H1 (cell line): Measurements from ENCODE around the gene STAC. TPM values are rescaled to one million over a fixed set of nuclear protein-coding genes. Genes with fewer than 3 reads are reported as not detected.

ENCODE experiments used
- SIX5 ChIP-seq: IDR thresholded peaks from 2 replicates; pipeline ENCODE4 v1.6.1; 2011; ENCODE audit warnings: mild to moderate bottlenecking, low read depth, low read length
- TCF12 ChIP-seq: IDR thresholded peaks from 2 replicates; pipeline ENCODE4 v1.6.1; 2011; ENCODE audit warnings: low read depth, mild to moderate bottlenecking, low read length
- polyA plus RNA-seq, 7 experiments: library from polyadenylated mRNA; depleted of rRNA in 3 of 7; stranded (reverse) in 5 of 7; unstranded in 2 of 7; fragments of >200 nt in 5 of 7; fragments of 200-250 nt in 2 of 7; gene quantifications; 1 replicate in 5 of 7; 2 replicates in 1 of 7; 4 replicates in 1 of 7; pipeline versions ENCODE4 v1.2.1 to v1.2.3, GENCODE V29; 2011 to 2013; ENCODE audit warnings: missing spikeins in 2 of 7, mixed read lengths in 2 of 7
- total RNA-seq: library from RNA; stranded (reverse); fragmentation: NEBNext Ultra II Directional; extraction: Animal tissue kit (Norgen Biotek cat#: 25700); gene quantifications from 2 replicates; pipeline ENCODE4 v1.2.1, GENCODE V29; 2021

Gene STAC
- total and polyA plus RNA-seq, 2 of the 8 experiments (the other 6 are each of a cell fraction or from before 2014, with no cell fraction given), result 8.0 to 18.1 TPM

DNA sequence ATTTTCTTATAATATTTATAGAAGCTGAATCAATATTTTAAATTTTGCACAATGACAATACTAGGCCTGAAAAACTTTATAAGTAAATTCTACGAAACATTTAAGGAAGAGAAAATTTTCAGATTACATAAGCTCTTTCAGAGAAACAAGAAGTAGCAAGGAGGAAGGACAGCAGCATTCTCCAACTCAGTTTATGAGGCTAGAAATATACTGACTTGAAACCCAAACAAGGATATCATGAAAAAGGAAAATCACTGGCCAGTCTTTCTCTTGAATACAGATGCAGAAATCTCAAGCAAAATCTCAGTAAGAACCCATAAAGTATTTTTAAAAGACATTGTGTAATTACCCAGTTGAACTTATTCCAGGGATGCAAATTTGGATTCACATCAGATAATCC, 121.3 kb downstream of the STAC start (continued):
- TF ChIP-seq TCF12 (no peak), SIX5 (no peak)
- TF ChIP-seq, all 59 proteins: peak for 0
